Measurements from ENCODE around the gene CD226.
"Not testable (repeated sequence)": the region's sequence is repeated elsewhere in the genome, so short reads cannot be mapped to it uniquely, and the experiment has no call there.

CD226 gene

GRCh38 chr18:69908838-69909237 is 38.8 kb downstream of the CD226 start:
- no peak for DNase-seq (ENCODE audit: low spot score)

- DNase-seq (ENCODE audit: low spot score), result no peak
Measured at GRCh38 chr18:69906765-69907164, 40.9 kb downstream of the CD226 start.

GRCh38 chr18:69900941-69901340 is 46.7 kb downstream of the CD226 start:
- DNase-seq (ENCODE audit: low spot score), result no peak

GRCh38 chr18:69899154-69899923 is 48.3 kb downstream of the CD226 start:
- DNase-seq (ENCODE audit: low spot score), result not testable (repeated sequence)

GRCh38 chr18:69898241-69898861 is 49.3 kb downstream of the CD226 start:
- no peak for DNase-seq (ENCODE audit: low spot score)

GRCh38 chr18:69897397-69898108 is 50.1 kb downstream of the CD226 start:
- no peak for DNase-seq (ENCODE audit: low spot score)

- DNase-seq (ENCODE audit: low spot score), result no peak
Measured at GRCh38 chr18:69895066-69896047, 52.3 kb downstream of the CD226 start.

GRCh38 chr18:69894467-69894866 is 53.2 kb downstream of the CD226 start:
- DNase-seq (ENCODE audit: low spot score), result no peak

- DNase-seq (ENCODE audit: low spot score), result no peak
Measured at GRCh38 chr18:69890558-69890957, 57.1 kb downstream of the CD226 start.

- no peak for DNase-seq (ENCODE audit: low spot score)
Measured at GRCh38 chr18:69889009-69889408, 58.7 kb downstream of the CD226 start.

GRCh38 chr18:69887256-69887655 is 60.4 kb downstream of the CD226 start:
- DNase-seq (ENCODE audit: low spot score), result no peak

- DNase-seq (ENCODE audit: low spot score), result no peak
Measured at GRCh38 chr18:69885841-69886531, 61.7 kb downstream of the CD226 start.

- no peak for DNase-seq (ENCODE audit: low spot score)
Measured at GRCh38 chr18:69885355-69885754, 62.3 kb downstream of the CD226 start.

GRCh38 chr18:69883781-69884180 is 63.9 kb downstream of the CD226 start:
- no peak for DNase-seq (ENCODE audit: low spot score)

GRCh38 chr18:69882965-69883668 is 64.6 kb downstream of the CD226 start:
- DNase-seq (ENCODE audit: low spot score), result peak; percentile 3

- no peak for DNase-seq (ENCODE audit: low spot score)
Measured at GRCh38 chr18:69880083-69880482, 67.6 kb downstream of the CD226 start.

- not testable (repeated sequence) for DNase-seq (ENCODE audit: low spot score)
Measured at GRCh38 chr18:69879051-69879450, 68.6 kb downstream of the CD226 start.

- no peak for DNase-seq (ENCODE audit: low spot score)
Measured at GRCh38 chr18:69878213-69878933, 69.3 kb downstream of the CD226 start.

- DNase-seq (ENCODE audit: low spot score), result no peak
Measured at GRCh38 chr18:69876490-69876889, 71.2 kb downstream of the CD226 start.

- no peak for DNase-seq (ENCODE audit: low spot score)
Measured at GRCh38 chr18:69874058-69874457, 73.6 kb downstream of the CD226 start.

Data from kidney capillary endothelial cell (primary cell).